Fibroblast of mammary gland (primary cell): Measurements from ENCODE around the gene HLA-E.
"Not testable (repeated sequence)": the region's sequence is repeated elsewhere in the genome, so short reads cannot be mapped to it uniquely, and the experiment has no call there.

Experiments
- DNase-seq: peaks from one replicate; pipeline ENCODE4 v3.0.0-alpha.2; 2010; ENCODE audit warnings: low read depth
- H3K4me3 ChIP-seq: 2 replicates; pipeline ENCODE4 v1.5.1; 2011; ENCODE audit warnings: low read depth, mild to moderate bottlenecking, low read length, moderate library complexity; ENCODE audit not compliant: control insufficient read depth
- TF ChIP-seq, protein P1 (sequence below): conservative IDR thresholded peaks from 2 replicates; pipeline ENCODE4 v1.5.1; 2011; ENCODE audit warnings: low read depth, low read length, inconsistent platforms; ENCODE audit not compliant: control insufficient read depth, insufficient read depth

Gene HLA-E

DNA sequence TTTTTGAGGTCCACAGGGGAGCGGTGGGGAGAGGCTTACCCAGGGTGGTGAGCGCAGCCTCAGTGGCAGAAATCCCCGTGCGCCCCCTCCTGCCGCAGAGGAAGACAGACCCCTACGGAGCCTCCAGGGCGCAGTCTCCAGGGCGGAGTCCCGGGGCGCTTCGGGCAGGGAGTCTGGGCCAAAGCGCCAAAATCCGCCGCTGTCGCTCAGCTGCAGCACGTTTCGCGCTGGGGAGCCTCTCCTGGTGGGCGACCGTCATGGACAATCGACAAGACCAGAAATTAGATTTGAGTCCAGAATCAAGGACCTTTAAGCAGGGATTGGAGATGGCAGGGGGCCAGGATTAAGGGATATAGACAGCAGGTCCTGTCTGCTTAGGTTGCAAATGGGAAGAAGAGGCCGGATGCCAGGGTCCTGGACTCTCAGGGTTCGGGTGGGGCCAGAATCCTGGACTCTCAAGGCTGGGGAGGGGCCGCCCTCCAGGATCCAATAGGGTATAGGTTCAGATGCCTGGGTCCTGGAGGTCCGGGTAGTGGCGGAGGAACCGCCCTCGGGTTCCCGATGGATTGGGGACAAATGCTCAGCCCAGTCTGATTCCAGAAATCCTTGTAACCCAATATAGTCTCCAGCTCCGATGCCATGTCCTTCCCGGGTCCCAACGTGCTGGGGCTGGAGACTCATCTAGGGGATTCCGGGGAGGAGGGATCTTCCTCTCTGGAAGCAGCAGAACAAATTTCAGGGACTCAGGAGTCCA lies 7.9 kb upstream of the HLA-E start:
- H3K4me3 ChIP-seq: no peak overlapping the region
- TF ChIP-seq, protein P1, sequence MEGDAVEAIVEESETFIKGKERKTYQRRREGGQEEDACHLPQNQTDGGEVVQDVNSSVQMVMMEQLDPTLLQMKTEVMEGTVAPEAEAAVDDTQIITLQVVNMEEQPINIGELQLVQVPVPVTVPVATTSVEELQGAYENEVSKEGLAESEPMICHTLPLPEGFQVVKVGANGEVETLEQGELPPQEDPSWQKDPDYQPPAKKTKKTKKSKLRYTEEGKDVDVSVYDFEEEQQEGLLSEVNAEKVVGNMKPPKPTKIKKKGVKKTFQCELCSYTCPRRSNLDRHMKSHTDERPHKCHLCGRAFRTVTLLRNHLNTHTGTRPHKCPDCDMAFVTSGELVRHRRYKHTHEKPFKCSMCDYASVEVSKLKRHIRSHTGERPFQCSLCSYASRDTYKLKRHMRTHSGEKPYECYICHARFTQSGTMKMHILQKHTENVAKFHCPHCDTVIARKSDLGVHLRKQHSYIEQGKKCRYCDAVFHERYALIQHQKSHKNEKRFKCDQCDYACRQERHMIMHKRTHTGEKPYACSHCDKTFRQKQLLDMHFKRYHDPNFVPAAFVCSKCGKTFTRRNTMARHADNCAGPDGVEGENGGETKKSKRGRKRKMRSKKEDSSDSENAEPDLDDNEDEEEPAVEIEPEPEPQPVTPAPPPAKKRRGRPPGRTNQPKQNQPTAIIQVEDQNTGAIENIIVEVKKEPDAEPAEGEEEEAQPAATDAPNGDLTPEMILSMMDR: no peak
- DNase-seq: no peak

- DNase-seq: peak; percentile 62
- H3K4me3 ChIP-seq: not testable (repeated sequence)
- TF ChIP-seq, protein P1: peak; percentile 74
Measured at GRCh38 chr6:30481965-30482644, 7.2 kb upstream of the HLA-E start.

- H3K4me3 ChIP-seq: no peak overlapping the region
- TF ChIP-seq, protein P1: peak; percentile 55
- DNase-seq: peak; percentile 79
Measured at GRCh38 chr6:30483677-30484279, 5.5 kb upstream of the HLA-E start.

DNA sequence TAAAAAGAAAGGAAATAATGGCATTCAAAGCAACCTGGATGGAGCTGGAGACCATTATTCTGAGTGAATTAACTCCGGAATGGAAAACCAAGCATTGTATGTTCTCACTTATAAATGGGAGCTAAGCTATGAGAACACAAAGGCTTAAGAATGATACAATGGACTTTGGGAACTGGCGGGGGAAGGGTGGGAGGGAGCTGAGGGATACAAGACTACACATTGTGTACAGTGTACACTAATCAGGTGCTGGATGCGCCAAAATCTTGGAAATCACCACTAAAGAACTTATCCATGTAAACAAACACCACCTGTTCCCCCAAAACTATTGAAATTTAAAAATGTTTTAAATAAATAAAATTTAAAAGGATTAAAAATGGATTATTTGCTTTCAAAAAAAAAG lies 4.1 kb upstream of the HLA-E start:
- TF ChIP-seq, protein P1: no peak
- no peak for DNase-seq
- no peak overlapping the region for H3K4me3 ChIP-seq

GRCh38 chr6:30487926-30488325 lies 1.4 kb upstream of the HLA-E start:
- no peak overlapping the region for H3K4me3 ChIP-seq
- DNase-seq: no peak
- TF ChIP-seq, protein P1: no peak

DNA sequence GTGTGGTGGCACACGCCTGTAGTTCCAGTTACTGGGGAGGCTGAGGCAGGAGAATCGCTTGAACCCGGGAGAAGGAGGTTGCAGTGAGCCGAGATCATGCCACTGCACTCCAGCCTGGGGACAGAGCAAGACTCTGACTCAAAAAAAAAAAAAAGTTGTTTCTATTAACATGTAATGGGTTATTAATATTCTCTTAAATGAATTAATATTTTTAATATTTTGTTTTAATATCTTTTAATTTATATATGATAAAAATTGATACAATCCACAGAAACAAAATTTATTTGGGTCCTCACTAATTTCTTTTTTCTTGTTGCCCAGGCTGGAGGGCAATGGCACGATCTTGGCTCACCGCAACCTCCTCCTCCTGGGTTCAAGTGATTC lies 620 bp upstream of the HLA-E start:
- peak overlapping the region; percentile 86 for H3K4me3 ChIP-seq
- not testable (repeated sequence) for DNase-seq
